Measurements from ENCODE around the gene DDX51. TPM values are rescaled to one million over a fixed set of nuclear protein-coding genes. Genes with fewer than 3 reads are reported as not detected.
A peak's percentile ranks its signal among the peaks of the same experiment; 100 is the strongest.

The DDX51 gene
- total RNA-seq, 3 donors from 2014 or later (not counting 1 experiment from before 2014, with no cell fraction given): 39.5 to 55.9 (median 54.2) TPM

- Mint-ChIP-seq H3K27ac (peak overlapping the region in 1 of 2 donors; percentile 61), H3K36me3 (no peaks in the 10 kb centered on the region), H3K4me3 (no peak overlapping the region), H3K4me1 (peaks cover 4 to 18% of the 10 kb centered on the region in 2 donors), H3K9me3 (no peaks in the 10 kb centered on the region), H3K27me3 (ENCODE audit: low read depth in 2 of 2) (no peaks in the 10 kb centered on the region)
- no peak for DNase-seq
- Histone ChIP-seq H3K36me3 (ENCODE audit: control insufficient read depth, insufficient read depth, low read length) (peaks cover 16% of the 10 kb centered on the region), H3K4me3 (ENCODE audit: low read length) (no peak overlapping the region), H3K27me3 (ENCODE audit: control insufficient read depth, insufficient read depth, low read length) (no peaks in the 10 kb centered on the region), H3K9me3 (ENCODE audit: control insufficient read depth, insufficient read depth, low read length) (no peaks in the 10 kb centered on the region), H3K27ac (ENCODE audit: low read length) (no peak overlapping the region), H3K4me1 (ENCODE audit: control insufficient read depth, insufficient read depth, low read length) (peaks cover 9% of the 10 kb centered on the region)
- no peak for TF ChIP-seq CTCF (IDR thresholded peaks at IDR 0.05)
- intact Hi-C loops (cut with micrococcal nuclease): no loop called here
- ATAC-seq: peak; percentile 40 to 91 (median 43)
- 60% methylated on average over 8 of the region's 9 CpGs for WGBS (ENCODE audit: insufficient coverage)
Measured at GRCh38 chr12:132115500-132115899, 28.6 kb downstream of the DDX51 start.

GRCh38 chr12:132114667-132115066, 29.5 kb downstream of the DDX51 start:
- ATAC-seq (no peak), DNase-seq (no peak)
- WGBS (ENCODE audit: insufficient coverage): 95% methylated on average over 6 of the region's 6 CpGs
- H3K27ac ChIP-seq (ENCODE audit: low read length): no peak overlapping the region
- Mint-ChIP-seq H3K36me3 (no peaks in the 10 kb centered on the region), H3K27me3 (ENCODE audit: low read depth in 2 of 2) (no peaks in the 10 kb centered on the region), H3K4me1 (peaks cover 4 to 18% of the 10 kb centered on the region in 2 donors), H3K4me3 (no peak overlapping the region), H3K27ac (no peak overlapping the region), H3K9me3 (no peaks in the 10 kb centered on the region)
- TF ChIP-seq CTCF (IDR thresholded peaks at IDR 0.05): no peak
- no peaks in the 10 kb centered on the region for H3K27me3 ChIP-seq (ENCODE audit: control insufficient read depth, insufficient read depth, low read length)
- H3K36me3 ChIP-seq (ENCODE audit: control insufficient read depth, insufficient read depth, low read length): peaks cover 21% of the 10 kb centered on the region
- H3K4me1 ChIP-seq (ENCODE audit: control insufficient read depth, insufficient read depth, low read length): peaks cover 9% of the 10 kb centered on the region
- H3K9me3 ChIP-seq (ENCODE audit: control insufficient read depth, insufficient read depth, low read length): no peaks in the 10 kb centered on the region
- intact Hi-C loops (cut with micrococcal nuclease): no loop called here
- H3K4me3 ChIP-seq (ENCODE audit: low read length): no peak overlapping the region

- WGBS (ENCODE audit: insufficient coverage): 97% methylated on average over 19 of the region's 19 CpGs
- Mint-ChIP-seq H3K9me3 (no peaks in the 10 kb centered on the region), H3K27me3 (ENCODE audit: low read depth in 2 of 2) (no peaks in the 10 kb centered on the region), H3K36me3 (no peaks in the 10 kb centered on the region), H3K4me1 (peaks cover 4 to 18% of the 10 kb centered on the region in 2 donors), H3K4me3 (no peak overlapping the region), H3K27ac (no peak overlapping the region)
- intact Hi-C loops (cut with micrococcal nuclease): no loop called here
- no peak overlapping the region for H3K27ac ChIP-seq (ENCODE audit: low read length)
- no peak for DNase-seq
- no peaks in the 10 kb centered on the region for H3K9me3 ChIP-seq (ENCODE audit: control insufficient read depth, insufficient read depth, low read length)
- H3K36me3 ChIP-seq (ENCODE audit: control insufficient read depth, insufficient read depth, low read length): peaks cover 29% of the 10 kb centered on the region
- TF ChIP-seq CTCF (IDR thresholded peaks at IDR 0.05): no peak
- no peaks in the 10 kb centered on the region for H3K27me3 ChIP-seq (ENCODE audit: control insufficient read depth, insufficient read depth, low read length)
- peaks cover 9% of the 10 kb centered on the region for H3K4me1 ChIP-seq (ENCODE audit: control insufficient read depth, insufficient read depth, low read length)
- H3K4me3 ChIP-seq (ENCODE audit: low read length): no peak overlapping the region
- ATAC-seq: no peak
Measured at GRCh38 chr12:132111654-132112304, 32.3 kb downstream of the DDX51 start.

GRCh38 chr12:132110677-132111076, 33.4 kb downstream of the DDX51 start:
- Histone ChIP-seq H3K4me3 (ENCODE audit: low read length) (no peak overlapping the region), H3K4me1 (ENCODE audit: control insufficient read depth, insufficient read depth, low read length) (peaks cover 6% of the 10 kb centered on the region), H3K36me3 (ENCODE audit: control insufficient read depth, insufficient read depth, low read length) (peaks cover 24% of the 10 kb centered on the region), H3K27me3 (ENCODE audit: control insufficient read depth, insufficient read depth, low read length) (no peaks in the 10 kb centered on the region), H3K27ac (ENCODE audit: low read length) (no peak overlapping the region), H3K9me3 (ENCODE audit: control insufficient read depth, insufficient read depth, low read length) (no peaks in the 10 kb centered on the region)
- H3K36me3 Mint-ChIP-seq: no peaks in the 10 kb centered on the region
- DNase-seq (no peak), ATAC-seq (no peak)
- H3K27me3 Mint-ChIP-seq (ENCODE audit: low read depth in 2 of 2): no peaks in the 10 kb centered on the region
- H3K27ac Mint-ChIP-seq: no peak overlapping the region
- H3K4me3 Mint-ChIP-seq: no peak overlapping the region
- intact Hi-C loops (cut with micrococcal nuclease): no loop called here
- TF ChIP-seq CTCF (IDR thresholded peaks at IDR 0.05): no peak
- H3K4me1 Mint-ChIP-seq: peaks cover 4 to 9% of the 10 kb centered on the region in 2 donors
- H3K9me3 Mint-ChIP-seq: no peaks in the 10 kb centered on the region
- 94% methylated on average over 3 of the region's 3 CpGs for WGBS (ENCODE audit: insufficient coverage)
